Thyroid gland (tissue), 4 donors: ENCODE data around the gene KCNAB1.

Experiments used
- POLR2A ChIP-seq, 2 donors: fragments of 450-650 bp; IDR thresholded peaks; one replicate each; pipeline ENCODE4 v1.6.1; 2017; ENCODE audit warnings: antibody characterized with exemption in 2 of 2, mild to moderate bottlenecking in 2 of 2, moderate library complexity in 1 of 2
- TF ChIP-seq, protein P1 (sequence below), 6 experiments: fragments of 200-600 bp in 3 of 6; fragments of 450-650 bp in 3 of 6; sonication (generic) in 3 of 6; IDR thresholded peaks; one replicate each; pipeline ENCODE4 v1.5.1; 2016 to 2019; ENCODE audit warnings: antibody characterized with exemption in 6 of 6, mild to moderate bottlenecking in 2 of 6, inconsistent platforms in 1 of 6, moderate library complexity in 1 of 6

DNA sequence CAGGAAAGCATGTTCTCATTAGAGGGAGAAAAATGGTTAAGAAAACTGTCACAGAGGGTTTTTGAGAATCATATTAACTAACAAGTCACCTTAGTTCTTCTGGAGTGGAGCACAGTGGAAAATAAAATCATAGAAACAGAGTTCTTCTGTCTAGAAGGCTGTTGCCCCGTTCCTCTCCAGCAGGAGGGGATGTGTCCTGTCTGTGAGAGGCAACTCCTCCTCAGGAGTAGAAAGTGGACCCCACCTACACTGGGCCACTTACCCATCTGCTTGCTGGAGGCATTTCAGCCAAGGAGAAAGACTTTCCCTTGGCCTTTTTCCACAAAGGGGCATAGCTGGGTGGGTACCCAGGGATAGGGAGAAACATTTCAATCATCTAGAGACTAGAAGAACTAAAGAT, 327.9 kb downstream of the KCNAB1 start:
- TF ChIP-seq, protein P1, sequence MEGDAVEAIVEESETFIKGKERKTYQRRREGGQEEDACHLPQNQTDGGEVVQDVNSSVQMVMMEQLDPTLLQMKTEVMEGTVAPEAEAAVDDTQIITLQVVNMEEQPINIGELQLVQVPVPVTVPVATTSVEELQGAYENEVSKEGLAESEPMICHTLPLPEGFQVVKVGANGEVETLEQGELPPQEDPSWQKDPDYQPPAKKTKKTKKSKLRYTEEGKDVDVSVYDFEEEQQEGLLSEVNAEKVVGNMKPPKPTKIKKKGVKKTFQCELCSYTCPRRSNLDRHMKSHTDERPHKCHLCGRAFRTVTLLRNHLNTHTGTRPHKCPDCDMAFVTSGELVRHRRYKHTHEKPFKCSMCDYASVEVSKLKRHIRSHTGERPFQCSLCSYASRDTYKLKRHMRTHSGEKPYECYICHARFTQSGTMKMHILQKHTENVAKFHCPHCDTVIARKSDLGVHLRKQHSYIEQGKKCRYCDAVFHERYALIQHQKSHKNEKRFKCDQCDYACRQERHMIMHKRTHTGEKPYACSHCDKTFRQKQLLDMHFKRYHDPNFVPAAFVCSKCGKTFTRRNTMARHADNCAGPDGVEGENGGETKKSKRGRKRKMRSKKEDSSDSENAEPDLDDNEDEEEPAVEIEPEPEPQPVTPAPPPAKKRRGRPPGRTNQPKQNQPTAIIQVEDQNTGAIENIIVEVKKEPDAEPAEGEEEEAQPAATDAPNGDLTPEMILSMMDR (IDR thresholded peaks at IDR 0.05) = peak in 3 of 6 experiments; percentile 26 to 29 (median 27)
- TF ChIP-seq POLR2A (IDR thresholded peaks at IDR 0.05) = no peak
